ENCODE measurements around the gene NR1H2.
"Not testable (repeated sequence)": the region's sequence is repeated elsewhere in the genome, so short reads cannot be mapped to it uniquely, and the experiment has no call there.

Gene NR1H2

DNA sequence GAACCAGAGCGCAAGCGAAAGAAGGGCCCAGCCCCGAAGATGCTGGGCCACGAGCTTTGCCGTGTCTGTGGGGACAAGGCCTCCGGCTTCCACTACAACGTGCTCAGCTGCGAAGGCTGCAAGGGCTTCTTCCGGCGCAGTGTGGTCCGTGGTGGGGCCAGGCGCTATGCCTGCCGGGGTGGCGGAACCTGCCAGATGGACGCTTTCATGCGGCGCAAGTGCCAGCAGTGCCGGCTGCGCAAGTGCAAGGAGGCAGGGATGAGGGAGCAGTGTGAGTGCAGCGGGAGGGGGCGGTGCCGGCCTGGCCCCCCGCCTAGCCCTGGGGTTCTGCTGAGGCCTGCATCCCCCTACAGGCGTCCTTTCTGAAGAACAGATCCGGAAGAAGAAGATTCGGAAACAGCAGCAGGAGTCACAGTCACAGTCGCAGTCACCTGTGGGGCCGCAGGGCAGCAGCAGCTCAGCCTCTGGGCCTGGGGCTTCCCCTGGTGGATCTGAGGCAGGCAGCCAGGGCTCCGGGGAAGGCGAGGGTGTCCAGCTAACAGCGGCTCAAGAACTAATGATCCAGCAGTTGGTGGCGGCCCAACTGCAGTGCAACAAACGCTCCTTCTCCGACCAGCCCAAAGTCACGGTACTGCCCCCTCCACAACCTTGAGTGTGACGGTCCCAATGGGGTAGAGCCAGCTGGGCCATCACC is 2.1 kb downstream of the NR1H2 start:
- DNase-seq (ENCODE audit: low read depth), result no peak

DNA sequence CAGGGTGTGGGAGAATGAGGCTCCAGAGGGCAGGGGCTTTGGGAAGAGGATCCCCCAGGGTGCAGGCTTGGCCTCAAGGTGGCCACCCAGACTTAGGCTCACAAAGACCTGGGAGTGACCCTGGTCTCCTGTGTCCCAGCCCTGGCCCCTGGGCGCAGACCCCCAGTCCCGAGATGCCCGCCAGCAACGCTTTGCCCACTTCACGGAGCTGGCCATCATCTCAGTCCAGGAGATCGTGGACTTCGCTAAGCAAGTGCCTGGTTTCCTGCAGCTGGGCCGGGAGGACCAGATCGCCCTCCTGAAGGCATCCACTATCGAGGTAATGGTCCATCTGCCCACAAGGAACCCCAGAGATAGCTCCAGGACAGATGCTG is 2.6 kb downstream of the NR1H2 start:
- DNase-seq (ENCODE audit: low read depth), result no peak

DNA sequence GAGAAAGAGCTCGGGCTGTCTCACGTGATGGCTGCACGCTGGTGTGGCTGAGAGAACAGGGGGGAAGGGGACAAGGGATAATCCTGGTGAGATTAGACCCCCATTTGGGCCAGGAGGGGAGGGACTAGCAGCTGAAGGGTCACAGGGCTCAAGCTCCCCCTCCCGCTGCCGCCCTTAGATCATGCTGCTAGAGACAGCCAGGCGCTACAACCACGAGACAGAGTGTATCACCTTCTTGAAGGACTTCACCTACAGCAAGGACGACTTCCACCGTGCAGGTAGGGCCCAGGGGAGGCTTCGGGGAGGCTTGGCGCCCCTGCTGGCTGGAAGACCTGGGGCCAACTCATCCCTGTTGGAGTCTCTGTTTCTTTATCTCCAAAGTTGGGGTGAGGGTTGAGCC is 3.3 kb downstream of the NR1H2 start:
- no peak for DNase-seq (ENCODE audit: low read depth)

DNA sequence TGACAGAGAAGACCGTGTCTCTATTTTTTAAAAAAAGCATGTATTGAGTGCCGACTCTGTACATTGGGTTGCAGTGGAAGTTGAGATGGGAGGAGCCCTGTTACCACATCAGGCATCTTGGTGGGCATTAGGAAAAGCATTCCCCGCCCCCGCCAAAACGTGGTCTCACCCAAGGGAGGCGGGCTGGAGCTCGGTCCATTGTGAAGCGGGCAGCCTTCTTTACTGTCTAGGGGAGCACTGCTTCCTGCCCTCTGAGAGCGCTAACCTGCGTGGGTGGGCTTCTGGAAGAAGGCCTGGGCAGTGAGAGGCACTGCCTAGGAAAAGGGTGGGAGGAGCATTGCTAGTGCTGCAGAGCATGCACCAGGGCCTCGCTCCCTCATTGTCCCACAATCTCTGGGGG is 3.9 kb downstream of the NR1H2 start:
- DNase-seq (ENCODE audit: low read depth), result no peak

DNA sequence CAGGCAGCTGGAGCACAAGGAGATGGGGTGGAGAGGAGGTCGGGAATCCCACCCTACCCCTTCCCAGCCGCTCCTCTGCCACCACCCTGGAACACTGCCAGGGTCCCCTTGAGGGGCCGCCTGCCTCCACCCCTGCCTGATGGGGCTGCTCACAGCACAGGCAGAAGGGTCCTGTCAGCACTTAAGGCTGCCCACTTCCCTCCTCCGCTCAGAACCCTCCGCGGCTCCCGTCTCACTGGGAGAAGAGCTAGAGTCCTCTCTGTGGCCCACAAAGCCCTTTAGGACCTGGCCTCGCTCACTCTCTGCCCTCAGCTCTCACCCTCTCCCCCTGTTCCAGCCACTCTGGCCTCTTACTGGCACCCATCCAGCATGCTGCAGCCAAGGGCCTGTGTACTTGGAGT is 4.5 kb downstream of the NR1H2 start:
- DNase-seq (ENCODE audit: low read depth), result no peak

DNA sequence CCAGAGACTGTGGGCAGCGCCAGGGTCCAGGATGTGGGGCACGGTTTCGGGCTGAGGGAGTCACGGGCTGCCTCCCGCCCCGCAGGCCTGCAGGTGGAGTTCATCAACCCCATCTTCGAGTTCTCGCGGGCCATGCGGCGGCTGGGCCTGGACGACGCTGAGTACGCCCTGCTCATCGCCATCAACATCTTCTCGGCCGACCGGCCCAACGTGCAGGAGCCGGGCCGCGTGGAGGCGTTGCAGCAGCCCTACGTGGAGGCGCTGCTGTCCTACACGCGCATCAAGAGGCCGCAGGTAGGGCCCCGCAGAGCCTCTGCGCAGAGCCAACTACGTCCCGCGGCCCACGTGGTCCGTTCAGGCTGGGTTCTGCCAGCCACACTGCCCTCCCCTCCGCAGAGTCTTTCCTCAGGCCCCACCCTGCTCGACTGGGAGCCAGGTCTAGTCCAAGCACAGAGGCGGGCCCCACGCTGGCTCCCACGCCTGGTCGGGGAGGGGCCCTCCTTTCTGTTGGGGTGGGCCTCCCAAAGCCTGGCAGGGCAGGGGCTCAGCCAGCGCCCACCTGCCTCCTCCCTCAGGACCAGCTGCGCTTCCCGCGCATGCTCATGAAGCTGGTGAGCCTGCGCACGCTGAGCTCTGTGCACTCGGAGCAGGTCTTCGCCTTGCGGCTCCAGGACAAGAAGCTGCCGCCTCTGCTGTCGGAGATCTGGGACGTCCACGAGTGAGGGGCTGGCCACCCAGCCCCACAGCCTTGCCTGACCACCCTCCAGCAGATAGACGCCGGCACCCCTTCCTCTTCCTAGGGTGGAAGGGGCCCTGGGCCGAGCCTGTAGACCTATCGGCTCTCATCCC is 5.8 kb downstream of the NR1H2 start:
- no peak for DNase-seq (ENCODE audit: low read depth)

DNA sequence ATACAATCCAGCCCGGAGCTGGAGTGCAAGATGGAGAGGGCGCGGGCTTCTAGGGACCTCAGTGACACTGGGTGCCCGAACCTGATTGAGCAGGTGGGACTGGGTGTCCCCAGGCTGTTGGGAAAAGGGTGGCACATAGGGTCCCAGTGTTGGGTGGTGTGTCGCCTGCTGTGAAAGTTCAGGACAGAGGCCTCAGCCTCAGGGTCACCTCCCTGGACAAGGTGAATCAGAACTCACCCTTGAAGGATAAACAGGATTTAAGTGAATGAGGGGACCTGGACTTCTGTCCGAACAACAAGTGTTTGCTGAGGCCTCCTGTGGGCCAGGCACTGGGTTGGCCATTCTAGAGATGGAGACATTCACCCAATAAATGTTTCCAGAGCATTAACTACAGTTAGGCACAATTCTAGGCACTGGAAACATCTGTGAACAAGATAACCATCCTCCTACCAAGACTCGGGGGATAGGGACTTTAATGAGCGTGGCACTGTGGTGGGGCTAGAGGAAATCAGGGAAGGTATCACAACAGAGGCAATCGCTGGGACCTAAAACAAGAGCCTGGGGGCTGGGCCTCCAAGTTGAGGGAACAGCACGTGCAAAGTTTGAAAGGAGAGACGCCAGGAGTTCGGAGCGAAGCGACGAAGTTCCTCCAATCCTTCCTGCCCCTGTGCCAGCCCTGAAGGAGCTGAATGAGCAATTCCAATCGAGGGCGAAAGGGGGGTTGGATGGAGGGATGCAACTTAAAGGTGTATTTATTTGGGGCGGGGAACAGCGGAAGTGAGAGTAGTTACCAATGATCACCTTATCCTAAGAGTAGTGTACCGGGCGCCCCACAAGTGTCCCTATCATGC is 7.0 kb downstream of the NR1H2 start:
- DNase-seq (ENCODE audit: low read depth), result no peak

DNA sequence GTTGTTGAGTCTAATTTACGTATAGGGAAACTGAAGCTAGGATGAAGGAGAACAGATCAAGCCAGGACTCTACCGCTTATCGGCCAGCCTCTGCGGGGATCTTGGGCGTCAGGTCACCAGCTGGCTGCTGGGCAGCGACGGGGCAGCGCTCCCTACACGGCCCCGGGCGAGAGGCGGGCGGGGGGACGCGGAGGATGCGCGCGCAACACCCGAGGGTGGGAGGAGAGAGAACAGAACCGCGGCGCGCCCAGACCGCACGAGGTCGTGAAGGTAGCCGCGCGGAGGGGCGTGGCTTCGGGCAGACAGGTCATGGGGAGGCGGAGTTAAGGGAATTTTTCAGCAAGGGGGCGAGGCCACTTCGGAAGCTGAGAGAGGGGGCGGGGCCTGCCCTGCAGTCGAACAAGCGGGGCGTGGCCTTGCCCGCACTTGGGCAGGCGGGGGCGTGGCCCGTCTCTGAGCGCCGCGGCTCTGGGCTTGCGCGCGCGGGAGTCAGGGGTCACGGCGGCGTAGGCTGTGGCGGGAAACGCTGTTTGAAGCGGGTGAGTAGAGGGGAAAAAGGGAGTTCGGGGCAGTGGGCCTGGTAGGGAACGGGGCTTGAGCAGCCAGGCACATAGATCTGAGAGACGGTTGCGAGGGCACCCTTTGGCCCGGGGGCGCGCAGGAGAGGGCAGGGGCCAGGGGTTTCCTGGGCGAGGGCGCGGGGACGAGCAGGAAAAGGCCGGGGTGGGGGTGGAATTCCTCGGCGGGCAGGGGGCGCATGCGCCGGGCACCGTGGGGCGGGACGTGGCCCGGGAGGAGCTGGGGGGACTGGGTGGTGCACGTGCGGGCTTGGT is 7.8 kb downstream of the NR1H2 start, which contains the start of gene POLD1:
POLD1 (plus strand) TSS at position 496 of the 833 bp plus-strand sequence. CDS start 14,505 bp downstream, outside the sequence.
- DNase-seq (ENCODE audit: low read depth), result peak; percentile 98

DNA sequence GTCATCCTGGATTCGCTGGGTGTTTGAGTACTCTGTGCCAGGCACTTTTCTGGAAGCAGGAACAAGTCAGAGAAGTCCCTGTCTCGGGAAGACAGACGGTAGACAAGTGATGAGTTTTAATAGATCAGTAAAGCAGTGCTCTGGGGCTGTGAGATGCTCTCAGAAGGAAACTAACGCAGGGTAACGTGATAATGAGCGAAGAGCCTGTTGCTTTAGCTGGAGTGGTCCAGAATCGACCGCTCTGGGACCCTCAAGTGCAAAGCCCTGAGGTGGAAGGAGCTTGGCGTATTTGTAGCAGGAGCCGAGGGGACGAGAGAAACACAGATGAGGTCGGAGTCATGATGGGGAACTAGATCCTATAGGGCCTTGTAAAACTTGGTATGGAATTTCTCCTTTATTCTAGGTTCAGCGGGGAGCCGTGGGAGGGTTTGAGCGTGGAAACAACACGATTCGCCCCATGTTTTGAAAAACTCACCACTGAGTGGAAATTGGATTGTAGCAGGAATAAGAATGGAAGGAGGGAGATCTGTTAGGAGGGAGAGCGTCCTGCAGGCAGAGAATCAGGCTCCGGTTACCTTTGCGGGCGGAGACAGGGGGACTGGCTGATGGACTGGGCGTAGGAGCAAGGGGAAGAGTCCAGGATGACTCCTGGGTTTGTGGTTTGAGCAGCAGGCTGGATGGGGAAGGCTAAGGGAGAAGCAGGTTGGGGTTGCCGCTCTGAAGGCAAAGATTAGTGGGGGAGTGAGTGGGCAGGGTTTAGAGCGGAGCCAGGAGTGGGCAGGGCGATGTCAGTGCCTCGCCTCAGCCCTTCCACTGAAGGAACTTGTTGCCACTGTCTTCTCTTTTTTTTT is 8.7 kb downstream of the NR1H2 start:
- no peak for DNase-seq (ENCODE audit: low read depth)

DNA sequence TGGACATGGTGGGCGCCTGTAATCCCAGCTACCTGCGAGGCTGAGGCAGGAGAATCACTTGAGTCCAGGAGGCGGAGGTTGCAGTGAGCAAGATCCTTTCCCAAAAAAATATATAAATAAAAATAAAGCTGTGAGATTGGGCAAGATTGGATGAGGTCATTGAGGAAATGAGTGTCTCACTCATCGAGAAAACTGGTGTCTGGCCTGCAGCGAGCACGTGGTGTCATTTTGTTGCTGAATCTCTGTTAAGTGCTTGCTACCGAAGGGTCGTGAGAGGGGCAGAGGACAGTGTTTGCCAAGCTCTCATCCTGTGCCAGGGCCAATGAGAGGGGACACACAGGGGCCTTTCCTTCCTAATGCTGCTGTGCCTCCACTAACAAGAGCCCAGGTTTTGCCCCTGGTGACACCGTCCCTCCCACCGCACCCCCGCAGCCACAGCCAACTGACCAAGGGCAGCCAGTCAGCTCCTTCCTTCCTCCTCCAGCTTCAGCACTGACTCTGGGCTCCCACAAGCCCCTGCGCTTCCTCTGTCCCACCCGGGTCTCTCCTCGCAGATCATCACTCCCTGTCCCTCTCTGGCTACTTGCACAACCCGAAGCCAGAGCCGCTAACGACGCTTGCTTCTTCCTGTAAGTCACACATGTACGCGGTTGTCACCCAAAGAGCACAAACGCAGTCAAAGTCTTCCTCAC is 11.1 kb downstream of the NR1H2 start:
- no peak for DNase-seq (ENCODE audit: low read depth)

DNA sequence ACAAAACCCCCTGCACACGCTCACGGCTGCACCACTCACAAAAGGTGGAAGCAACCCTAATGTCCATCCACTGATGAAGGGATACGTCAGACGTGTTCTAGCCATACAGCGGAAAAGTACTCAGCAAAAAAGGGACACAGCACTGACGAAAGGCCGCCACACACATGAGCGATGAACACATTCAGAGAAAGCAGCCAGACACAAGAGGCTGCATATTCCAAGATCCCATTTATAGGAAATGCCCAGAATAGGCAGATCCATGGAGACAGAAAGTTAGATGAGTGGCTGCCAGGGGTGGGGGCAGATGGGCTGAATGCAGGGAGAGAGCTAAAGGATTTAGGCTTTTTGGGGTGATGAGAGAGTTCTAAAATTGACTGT is 11.6 kb downstream of the NR1H2 start:
- no peak for DNase-seq (ENCODE audit: low read depth)

DNA sequence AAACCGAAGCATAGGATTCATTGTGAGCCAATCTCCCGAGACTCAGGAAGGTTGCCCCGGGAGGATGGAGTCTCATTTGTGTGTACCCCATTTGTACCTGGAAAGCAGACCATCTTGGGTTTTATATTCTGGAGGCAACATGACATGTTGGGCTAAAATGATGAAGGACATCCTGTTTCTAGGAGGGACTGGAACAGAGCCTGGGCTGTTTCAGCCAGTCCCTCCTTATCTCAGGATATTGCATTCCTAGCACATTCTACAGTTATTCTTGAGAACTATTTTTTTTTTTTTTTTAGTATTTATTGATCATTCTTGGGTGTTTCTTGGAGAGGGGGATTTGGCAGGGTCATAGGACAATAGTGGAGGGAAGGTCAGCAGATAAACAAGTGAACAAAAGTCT is 14.0 kb downstream of the NR1H2 start:
- DNase-seq (ENCODE audit: low read depth), result not testable (repeated sequence)

DNA sequence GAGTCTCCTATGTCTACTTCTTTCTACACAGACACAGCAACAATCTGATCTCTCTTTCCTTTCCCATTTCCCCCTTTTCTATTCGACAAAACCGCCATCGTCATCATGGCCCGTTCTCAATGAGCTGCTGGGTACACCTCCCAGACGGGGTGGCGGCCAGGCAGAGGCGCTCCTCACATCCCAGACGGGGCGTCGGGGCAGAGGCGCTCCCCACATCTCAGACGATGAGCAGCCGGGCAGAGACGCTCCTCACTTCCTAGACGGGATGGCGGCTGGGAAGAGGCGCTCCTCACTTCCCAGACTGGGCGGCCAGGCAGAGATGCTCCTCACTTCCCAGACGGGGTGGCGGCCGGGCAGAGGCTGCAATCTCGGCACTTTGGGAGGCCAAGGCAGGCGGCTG is 14.7 kb downstream of the NR1H2 start:
- DNase-seq (ENCODE audit: low read depth), result not testable (repeated sequence)

DNA sequence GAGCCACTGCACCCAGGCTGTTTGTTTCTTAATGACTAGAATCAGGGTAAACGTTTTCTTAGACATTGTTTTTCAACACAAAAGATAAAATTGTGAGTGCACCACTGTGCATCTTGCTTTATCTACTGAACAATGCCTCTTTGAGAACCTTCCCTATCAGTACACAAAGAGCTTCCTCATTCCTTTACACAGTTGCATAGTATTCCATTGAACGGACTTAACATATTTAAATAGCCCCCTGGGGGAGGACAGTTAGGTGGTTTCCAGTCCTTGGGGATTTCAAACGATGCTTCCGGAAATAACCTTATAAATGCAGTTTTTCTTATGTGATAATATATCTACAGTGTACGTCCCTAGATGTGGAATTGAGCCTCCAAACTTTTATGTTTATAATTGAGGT is 16.5 kb downstream of the NR1H2 start:
- no peak for DNase-seq (ENCODE audit: low read depth)

DNA sequence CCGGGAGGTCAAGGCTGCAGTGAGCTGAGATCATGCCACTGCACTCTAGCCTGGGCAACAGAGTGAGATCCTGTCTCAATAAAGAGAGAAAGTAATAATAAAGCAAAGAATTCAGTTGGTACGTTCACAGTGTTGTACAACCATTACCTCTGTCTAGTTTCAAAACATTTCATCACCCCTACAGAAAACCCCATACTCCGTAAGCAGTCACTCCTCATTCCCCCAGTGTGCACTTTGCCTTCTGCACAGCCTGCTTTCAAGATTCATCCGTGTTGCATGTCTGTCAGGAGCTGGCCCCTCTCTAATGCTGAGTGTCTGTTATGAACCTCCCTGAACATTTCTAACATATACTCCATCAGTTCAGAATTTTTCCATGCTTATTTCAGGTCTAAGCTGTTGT is 17.3 kb downstream of the NR1H2 start:
- no peak for DNase-seq (ENCODE audit: low read depth)

DNA sequence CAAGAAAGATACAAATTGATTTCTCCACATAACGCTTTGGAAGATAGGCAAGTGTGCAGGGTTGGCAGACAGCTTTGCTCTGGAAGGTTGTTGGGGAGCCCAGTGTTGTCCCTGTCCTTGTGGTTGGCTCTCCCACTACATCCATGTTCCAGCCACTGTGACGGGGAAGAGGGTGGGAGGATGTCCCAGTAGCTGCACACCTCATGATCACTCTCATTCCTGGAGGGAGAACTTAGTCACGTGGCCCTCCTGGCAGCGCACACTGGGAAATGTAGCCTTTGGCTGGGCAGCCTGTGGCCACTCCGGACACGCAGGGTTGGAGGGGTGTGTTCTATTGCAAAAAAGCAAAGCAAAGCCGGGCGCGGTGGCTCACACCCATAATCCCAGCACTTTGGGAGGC is 17.8 kb downstream of the NR1H2 start:
- no peak for DNase-seq (ENCODE audit: low read depth)

DNA sequence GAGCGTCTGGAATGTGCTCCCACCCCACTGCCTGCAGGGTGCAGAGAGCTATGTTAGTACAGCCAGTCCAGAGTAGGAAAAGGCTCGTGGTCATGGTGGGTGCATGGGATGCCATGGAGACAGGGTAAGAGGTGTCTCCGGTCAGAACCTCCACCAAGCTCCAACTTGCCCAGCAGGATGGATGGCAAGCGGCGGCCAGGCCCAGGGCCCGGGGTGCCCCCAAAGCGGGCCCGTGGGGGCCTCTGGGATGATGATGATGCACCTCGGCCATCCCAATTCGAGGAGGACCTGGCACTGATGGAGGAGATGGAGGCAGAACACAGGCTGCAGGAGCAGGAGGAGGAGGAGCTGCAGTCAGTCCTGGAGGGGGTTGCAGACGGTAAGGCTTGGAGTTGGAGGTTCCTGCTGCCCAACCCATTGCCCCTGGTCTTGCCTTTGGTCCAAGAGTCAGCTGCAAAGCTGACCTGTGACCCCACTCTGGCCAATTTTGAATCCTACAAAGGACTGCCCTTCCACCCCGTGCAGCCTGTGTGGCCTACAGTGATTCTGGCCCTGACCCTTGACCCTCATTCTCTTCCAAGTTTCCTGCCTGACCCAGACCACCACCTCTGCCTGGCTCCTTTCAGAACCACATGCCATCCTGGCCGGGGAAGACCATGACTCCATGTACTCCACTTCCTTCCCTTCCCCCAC is 22.6 kb downstream of the NR1H2 start:
- no peak for DNase-seq (ENCODE audit: low read depth)

DNA sequence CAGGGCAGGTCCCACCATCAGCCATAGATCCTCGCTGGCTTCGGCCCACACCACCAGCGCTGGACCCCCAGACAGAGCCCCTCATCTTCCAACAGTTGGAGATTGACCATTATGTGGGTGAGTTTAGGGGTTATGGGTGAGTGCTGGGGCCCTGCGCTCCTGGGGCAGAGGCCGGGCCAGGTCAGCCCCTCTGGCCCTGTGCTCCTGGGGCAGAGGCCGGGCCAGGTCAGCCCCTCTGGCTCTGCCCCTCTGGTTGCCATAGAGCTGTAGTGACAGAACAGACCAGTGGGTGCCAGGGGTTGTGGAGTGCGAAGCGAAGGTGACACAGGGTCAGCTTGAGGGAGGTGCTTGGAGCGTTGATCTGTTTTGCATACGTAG is 23.1 kb downstream of the NR1H2 start:
- no peak for DNase-seq (ENCODE audit: low read depth)

DNA sequence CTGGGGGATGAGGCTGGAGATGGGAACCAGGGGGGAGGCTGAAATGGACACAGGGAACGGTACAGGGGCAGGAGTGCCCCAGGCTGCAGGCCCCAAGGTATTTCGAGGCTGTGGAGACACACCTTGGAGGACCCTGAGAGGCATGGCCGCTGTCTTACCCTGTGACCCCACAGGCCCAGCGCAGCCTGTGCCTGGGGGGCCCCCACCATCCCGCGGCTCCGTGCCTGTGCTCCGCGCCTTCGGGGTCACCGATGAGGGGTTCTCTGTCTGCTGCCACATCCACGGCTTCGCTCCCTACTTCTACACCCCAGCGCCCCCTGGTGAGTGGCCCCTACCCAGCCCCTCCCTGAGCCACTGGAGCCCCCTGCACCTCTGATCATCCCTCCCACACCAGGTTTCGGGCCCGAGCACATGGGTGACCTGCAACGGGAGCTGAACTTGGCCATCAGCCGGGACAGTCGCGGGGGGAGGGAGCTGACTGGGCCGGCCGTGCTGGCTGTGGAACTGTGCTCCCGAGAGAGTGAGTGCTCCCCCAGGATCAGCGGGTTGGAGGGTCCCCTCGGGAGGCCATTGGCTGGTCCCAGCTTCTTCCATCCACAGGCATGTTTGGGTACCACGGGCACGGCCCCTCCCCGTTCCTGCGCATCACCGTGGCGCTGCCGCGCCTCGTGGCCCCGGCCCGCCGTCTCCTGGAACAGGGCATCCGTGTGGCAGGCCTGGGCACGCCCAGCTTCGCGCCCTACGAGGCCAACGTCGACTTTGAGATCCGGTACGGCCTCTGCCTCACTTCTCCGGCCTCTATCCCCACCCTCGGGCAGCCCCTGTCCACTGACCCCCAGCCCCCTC is 25.6 kb downstream of the NR1H2 start:
- DNase-seq (ENCODE audit: low read depth), result no peak

Data from activated T-helper 1 cell treated with Interleukin-2 at 50 U/mL for 16 hours (primary cell).